Astrocyte of the cerebellum (primary cell): Measurements from ENCODE around the gene PARD3B.

Experiments
- DNase-seq: peaks from one replicate; pipeline ENCODE4 v3.0.0-alpha.2; 2011; ENCODE audit warnings: low read depth
- H3K4me3 ChIP-seq: 2 replicates; pipeline ENCODE4 v1.5.1; 2011; ENCODE audit warnings: mild to moderate bottlenecking, low read depth, low read length, moderate library complexity
- CTCF ChIP-seq: IDR thresholded peaks from 2 replicates; pipeline ENCODE4 v1.5.1; 2012; ENCODE audit warnings: low read length, low read depth, moderate library complexity, mild to moderate bottlenecking; ENCODE audit errors: missing control alignments
- in situ Hi-C: cut with HindIII; loops from 2 replicates; pipeline ENCODE4 v1.10.0; 2017; ENCODE audit warnings: low sequenced_read_pairs

PARD3B gene

GRCh38 chr2:204505488-204505887, 39.8 kb upstream of the PARD3B start:
- no peak overlapping the region for H3K4me3 ChIP-seq
- TF ChIP-seq CTCF = no peak
- in situ Hi-C loops = no loop called here
- no peak for DNase-seq

- no peak overlapping the region for H3K4me3 ChIP-seq
- in situ Hi-C loops = no loop called here
- peak; percentile 62 for DNase-seq
- TF ChIP-seq CTCF = no peak
Observed at GRCh38 chr2:204505946-204506345, 39.3 kb upstream of the PARD3B start.

- in situ Hi-C loops = no loop called here
- no peak for DNase-seq
- TF ChIP-seq CTCF = no peak
- no peak overlapping the region for H3K4me3 ChIP-seq
Observed at GRCh38 chr2:204507636-204508035, 37.6 kb upstream of the PARD3B start.

GRCh38 chr2:204510709-204511420, 34.4 kb upstream of the PARD3B start:
- no peak overlapping the region for H3K4me3 ChIP-seq
- in situ Hi-C loops = no loop called here
- TF ChIP-seq CTCF = no peak
- DNase-seq = no peak

- no peak for DNase-seq
- no peak overlapping the region for H3K4me3 ChIP-seq
- no peak for TF ChIP-seq CTCF
- in situ Hi-C loops = no loop called here
Observed at GRCh38 chr2:204514439-204514838, 30.8 kb upstream of the PARD3B start.

- in situ Hi-C loops = no loop called here
- no peak for TF ChIP-seq CTCF
Observed at GRCh38 chr2:204515416-204515815, 29.9 kb upstream of the PARD3B start.

More at GRCh38 chr2:204515416-204515815, 29.9 kb upstream of the PARD3B start:
- DNase-seq = no peak
- H3K4me3 ChIP-seq = no peak overlapping the region
